Muscle of arm (tissue), 12 donors: Measurements from ENCODE around the gene KLK1. TPM values are rescaled to one million over a fixed set of nuclear protein-coding genes. Genes with fewer than 3 reads are reported as not detected.
"Not testable (repeated sequence)": the region's sequence is repeated elsewhere in the genome, so short reads cannot be mapped to it uniquely, and the experiment has no call there.

Experiments used
- DNase-seq: peaks from one replicate; pipeline ENCODE4 v3.0.0-alpha.2; 2013
- polyA plus RNA-seq, 12 donors: library from polyadenylated mRNA; unstranded; fragments of 120-200 nt; gene quantifications; one replicate each; pipeline ENCODE4 v1.2.1, GENCODE V29; 2013; ENCODE audit not compliant: insufficient read length in 12 of 12

KLK1 gene
- polyA plus RNA-seq, 12 donors = 0.18 to 17.9 (median 1.0) TPM; not detected in 5

- no peak for DNase-seq
Measured at GRCh38 chr19:50817941-50818858, 5.4 kb downstream of the KLK1 start.

- DNase-seq = no peak
Measured at GRCh38 chr19:50815439-50815838, 8.1 kb downstream of the KLK1 start.

GRCh38 chr19:50814883-50815282 lies 8.7 kb downstream of the KLK1 start:
- no peak for DNase-seq

GRCh38 chr19:50812474-50812873 lies 11.1 kb downstream of the KLK1 start:
- DNase-seq = no peak

- not testable (repeated sequence) for DNase-seq
Measured at GRCh38 chr19:50811622-50812238, 11.9 kb downstream of the KLK1 start.

GRCh38 chr19:50808856-50809255 lies 14.7 kb downstream of the KLK1 start:
- no peak for DNase-seq

- DNase-seq = peak; percentile 98
Measured at GRCh38 chr19:50804420-50805272, 18.9 kb downstream of the KLK1 start.

- peak; percentile 15 for DNase-seq
Measured at GRCh38 chr19:50803633-50804419, 19.8 kb downstream of the KLK1 start.

GRCh38 chr19:50801107-50801506 lies 22.5 kb downstream of the KLK1 start:
- no peak for DNase-seq

- DNase-seq = no peak
Measured at GRCh38 chr19:50799547-50799851, 24.1 kb downstream of the KLK1 start.

GRCh38 chr19:50798659-50799546 lies 24.7 kb downstream of the KLK1 start:
- no peak for DNase-seq

GRCh38 chr19:50797781-50798658 lies 25.6 kb downstream of the KLK1 start:
- DNase-seq = no peak

GRCh38 chr19:50797429-50797780 lies 26.2 kb downstream of the KLK1 start:
- DNase-seq = no peak

GRCh38 chr19:50796634-50797428 lies 26.8 kb downstream of the KLK1 start:
- DNase-seq = no peak

- no peak for DNase-seq
Measured at GRCh38 chr19:50796128-50796633, 27.4 kb downstream of the KLK1 start.

GRCh38 chr19:50795664-50796073 lies 27.9 kb downstream of the KLK1 start:
- no peak for DNase-seq

- DNase-seq = no peak
Measured at GRCh38 chr19:50794876-50795663, 28.5 kb downstream of the KLK1 start.
